GF-D8 (cell line): ENCODE results near the gene CARMIL3.

Experiments used
- DNase-seq: peaks from one replicate; lab custom pipeline; 2025; lab: John Stamatoyannopoulos, UW

The CARMIL3 gene

GRCh38 chr14:24076302-24076601 lies 24.4 kb downstream of the CARMIL3 start:
- DNase-seq: no peak

GRCh38 chr14:24077086-24077485 lies 25.3 kb downstream of the CARMIL3 start:
- no peak for DNase-seq

- no peak for DNase-seq
Observed at GRCh38 chr14:24078146-24078545, 26.3 kb downstream of the CARMIL3 start.

GRCh38 chr14:24079491-24080141 lies 27.8 kb downstream of the CARMIL3 start:
- DNase-seq: no peak

DNA sequence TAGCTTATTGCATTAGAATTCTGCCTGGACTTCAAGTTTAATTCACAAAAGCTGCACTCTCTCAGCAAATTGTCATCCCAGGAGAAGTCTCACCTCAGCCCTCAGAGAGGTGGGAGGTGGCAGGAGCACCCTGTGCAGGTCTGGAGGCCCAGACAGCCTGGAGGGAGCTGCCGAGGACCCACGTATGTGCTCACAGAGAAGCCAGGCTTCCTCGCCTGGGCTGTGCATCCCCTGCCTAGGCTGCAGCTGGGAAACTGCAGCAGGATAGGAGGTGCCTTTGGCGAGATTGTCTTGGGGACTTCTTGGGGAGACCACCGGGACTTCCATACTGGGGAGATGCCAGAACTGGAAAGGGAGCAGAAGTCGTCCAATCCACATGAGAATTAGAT lies 28.3 kb downstream of the CARMIL3 start:
- DNase-seq: no peak

DNA sequence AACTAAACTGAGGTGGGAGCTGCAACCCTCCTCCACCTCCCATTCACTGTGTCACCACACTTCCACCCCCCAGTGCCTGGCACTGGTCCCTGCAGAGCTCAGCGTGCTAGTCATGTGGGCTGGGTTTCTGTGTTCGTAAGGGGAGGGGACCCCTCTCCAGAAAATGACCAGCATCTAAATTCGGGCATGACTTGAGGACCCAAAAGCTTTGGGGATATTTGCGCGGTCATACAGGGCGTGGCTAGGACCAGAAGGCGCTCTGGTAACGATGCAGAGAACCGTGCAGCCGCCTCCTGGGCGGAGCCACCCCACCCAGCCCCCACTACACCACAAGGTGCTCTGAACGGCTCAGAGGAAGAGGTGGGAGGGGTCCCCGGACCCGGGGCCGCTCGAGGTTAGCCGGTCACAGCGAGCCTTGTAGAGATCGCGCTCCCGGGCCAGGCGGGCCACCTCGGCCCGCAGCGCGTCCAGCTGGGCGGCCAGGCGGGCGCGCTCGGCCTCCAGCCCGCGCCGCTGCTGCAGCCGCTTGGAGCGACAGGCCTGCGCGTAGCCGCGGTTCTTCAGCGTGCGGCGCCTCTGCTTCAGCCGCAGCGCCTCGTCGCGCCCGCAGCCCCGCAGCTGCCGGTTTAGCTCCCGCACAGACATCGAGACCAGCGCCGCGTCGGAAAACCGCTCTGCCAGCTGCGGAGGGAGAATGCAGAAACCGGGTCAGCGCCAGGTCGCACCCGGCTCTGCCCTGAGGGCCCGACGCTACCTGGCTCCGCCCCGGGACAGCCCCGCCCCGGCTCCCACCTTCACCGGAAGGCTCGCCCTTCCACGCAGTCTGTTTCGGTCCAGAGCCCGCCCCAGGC lies 29.3 kb downstream of the CARMIL3 start:
- no peak for DNase-seq

GRCh38 chr14:24081739-24082211 lies 30.0 kb downstream of the CARMIL3 start:
- no peak for DNase-seq

DNA sequence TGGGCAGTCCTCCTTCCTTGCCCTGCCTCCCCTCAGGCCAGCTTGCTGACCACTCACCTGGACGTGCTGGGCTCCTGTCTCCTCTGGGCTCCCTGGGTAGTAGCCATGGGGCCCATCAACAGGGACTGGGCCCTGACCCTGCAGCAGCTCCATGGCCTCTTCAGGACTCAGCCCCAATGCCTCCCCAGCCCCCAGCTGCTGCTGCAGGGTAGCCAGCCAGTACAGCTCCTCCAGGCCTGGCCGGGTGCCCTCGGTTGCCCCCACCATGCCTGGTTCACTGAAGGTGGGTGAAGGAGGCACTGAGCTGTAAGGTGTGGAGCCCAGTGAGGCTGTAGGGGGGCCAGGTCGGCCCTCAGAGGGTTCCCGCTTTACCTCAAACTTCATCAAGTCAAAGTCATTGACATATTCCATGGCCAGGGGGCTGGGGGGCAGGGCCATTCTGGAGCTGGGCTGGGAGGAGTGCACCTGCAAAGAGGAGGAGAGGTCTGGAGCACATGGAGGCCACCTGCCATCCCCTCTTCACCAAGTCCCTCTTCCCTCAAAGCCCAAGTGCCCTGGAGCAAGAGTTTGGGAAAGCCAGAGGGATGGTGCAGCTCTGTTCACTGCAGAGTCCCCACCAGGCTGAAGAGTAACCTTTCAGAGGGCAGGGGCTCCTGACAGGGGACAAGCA lies 30.7 kb downstream of the CARMIL3 start:
- DNase-seq: no peak

DNA sequence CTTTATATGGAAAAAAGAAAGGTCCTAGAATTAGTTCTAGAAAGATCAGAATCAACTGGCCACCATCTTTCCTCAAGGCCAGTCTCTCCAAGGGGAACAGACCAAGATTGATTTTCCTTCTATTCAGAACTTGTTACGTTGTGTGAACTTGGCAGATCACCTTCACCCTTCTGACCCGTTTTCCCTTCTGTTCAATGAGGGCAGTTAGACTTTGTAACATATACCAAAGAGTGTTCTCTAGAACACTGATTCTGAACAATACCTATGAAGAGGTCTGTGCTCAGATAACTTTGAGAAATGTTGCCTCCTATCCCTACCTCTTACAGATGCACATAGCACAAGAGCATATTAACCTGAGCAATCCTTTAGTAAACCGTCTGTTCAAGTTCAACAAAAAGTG lies 31.7 kb downstream of the CARMIL3 start:
- no peak for DNase-seq

GRCh38 chr14:24084440-24084839 lies 32.6 kb downstream of the CARMIL3 start:
- DNase-seq: no peak

GRCh38 chr14:24085215-24085614 lies 33.4 kb downstream of the CARMIL3 start:
- no peak for DNase-seq

GRCh38 chr14:24086193-24086955 lies 34.6 kb downstream of the CARMIL3 start:
- no peak for DNase-seq

DNA sequence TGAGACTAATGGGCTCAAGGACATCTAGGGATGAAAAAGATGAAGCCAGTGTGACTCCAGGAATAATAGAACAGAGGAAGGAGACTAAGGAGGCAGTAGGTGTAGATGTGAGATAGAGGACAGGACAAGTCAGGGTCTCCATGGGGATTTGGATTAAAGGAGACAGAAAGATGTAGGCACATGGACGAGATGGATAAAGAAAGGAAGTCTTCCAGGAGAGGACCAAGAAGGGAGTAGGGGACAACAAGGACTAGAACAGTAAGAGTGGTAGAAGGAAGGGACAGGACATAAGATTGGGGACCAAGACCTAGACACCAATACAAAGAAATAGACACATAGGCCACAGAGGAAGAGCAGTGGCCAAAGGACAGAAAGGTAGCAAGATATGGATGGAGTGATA lies 35.2 kb downstream of the CARMIL3 start:
- no peak for DNase-seq

- DNase-seq: no peak
Observed at GRCh38 chr14:24088095-24088494, 36.3 kb downstream of the CARMIL3 start.

DNA sequence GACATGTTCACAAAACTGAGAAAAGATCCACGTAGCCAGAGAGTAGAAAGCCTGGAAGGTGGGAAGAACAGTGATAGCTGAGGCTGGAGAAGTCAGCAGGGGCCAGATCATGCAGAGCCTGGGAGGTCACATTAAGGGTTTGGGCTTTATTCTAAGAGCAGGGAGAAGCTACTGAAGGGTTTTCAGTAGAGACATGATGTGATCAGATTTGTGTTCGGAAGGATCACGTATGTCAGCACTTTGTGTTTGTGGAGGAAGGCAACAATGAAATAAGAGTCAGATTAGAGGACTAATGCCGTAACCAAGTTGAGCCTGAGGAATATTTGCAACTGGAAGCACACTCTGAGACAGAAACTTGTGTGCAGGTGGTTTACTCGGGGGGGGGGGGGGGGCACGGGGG lies 38.1 kb downstream of the CARMIL3 start:
- DNase-seq: no peak

DNA sequence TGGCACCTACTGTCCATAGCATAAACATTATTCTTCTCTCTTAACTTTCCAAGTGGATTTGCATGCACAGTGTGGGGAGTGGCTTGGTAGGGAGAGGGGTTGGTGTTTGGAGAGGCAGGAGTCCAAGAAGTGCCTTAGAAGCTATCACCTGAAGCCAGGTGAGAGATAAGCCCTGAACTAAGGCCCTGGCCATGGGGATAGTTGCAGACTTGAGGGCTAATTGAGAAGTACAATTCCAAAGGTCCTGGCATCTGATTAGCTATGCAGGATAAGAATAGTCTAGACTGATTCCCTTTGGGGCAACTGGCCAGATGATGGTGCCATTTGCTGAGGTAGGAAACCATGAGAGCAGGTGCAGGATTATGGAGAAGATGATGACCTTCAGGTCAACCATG lies 40.3 kb downstream of the CARMIL3 start:
- no peak for DNase-seq

DNA sequence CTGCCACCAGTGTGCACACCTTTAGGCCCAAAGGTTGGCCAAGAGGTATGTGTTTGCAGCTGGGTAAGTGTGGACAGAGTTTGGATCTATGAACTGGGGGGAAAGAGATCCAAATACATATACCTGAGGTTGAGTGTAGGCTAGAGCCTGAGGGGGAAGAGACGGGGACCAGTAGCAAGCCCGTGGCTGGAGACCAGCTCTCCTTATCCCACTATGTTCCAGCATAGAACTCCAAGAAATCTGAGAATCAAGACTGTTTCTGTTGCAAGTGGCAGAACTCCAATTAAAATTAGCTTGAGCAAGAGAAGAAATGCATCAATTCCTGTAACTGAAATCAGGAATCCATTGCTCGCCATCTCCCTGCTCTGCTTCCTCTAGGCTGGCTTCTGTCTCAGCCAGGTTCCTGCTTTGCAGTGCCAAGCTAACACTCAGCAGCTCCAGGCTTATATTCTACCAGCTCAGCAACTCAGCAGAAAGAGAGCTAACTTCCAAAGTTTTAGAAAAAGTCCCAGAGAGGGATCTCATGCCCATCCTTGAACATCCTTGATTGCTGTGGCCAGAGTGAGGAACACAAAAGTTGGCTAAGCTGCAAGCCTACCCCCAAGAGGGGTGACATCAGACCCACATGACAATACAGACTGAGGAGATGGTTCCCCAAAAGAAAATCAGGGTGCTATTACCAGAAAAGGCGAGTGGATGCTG lies 40.8 kb downstream of the CARMIL3 start:
- DNase-seq: no peak

DNA sequence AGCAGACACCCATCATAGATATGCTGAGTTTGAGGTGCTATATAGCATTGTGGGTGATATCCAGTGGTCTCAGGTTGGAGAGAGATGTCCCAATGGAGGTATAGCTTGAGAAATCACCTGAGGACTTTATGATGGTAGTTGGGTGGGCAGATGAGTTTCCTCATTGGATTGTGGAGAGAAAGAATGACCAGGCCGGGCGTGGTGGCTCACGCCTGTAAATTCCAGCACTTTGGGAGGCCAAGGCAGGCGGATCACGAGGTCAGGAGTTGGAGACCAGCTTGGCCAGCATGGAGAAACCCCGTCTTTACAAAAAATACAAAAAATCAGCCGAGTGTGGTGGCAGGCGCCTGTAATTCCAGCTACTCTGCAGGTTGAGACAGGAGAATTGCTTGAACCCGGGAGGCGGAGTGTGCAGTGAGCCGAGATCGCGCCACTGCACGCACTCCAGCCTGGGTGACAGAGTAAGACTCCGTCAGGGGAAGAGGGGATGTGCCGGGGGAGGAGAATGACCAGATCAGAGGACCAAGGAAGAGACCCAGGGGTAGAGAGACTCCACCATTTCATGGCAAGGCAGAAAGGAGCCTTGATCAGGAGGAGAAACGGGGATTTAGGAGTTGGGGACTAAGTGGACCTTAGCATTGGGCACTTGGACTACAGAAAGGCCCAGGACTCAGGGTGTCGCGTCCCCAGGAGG lies 41.5 kb downstream of the CARMIL3 start:
- DNase-seq: no peak

DNA sequence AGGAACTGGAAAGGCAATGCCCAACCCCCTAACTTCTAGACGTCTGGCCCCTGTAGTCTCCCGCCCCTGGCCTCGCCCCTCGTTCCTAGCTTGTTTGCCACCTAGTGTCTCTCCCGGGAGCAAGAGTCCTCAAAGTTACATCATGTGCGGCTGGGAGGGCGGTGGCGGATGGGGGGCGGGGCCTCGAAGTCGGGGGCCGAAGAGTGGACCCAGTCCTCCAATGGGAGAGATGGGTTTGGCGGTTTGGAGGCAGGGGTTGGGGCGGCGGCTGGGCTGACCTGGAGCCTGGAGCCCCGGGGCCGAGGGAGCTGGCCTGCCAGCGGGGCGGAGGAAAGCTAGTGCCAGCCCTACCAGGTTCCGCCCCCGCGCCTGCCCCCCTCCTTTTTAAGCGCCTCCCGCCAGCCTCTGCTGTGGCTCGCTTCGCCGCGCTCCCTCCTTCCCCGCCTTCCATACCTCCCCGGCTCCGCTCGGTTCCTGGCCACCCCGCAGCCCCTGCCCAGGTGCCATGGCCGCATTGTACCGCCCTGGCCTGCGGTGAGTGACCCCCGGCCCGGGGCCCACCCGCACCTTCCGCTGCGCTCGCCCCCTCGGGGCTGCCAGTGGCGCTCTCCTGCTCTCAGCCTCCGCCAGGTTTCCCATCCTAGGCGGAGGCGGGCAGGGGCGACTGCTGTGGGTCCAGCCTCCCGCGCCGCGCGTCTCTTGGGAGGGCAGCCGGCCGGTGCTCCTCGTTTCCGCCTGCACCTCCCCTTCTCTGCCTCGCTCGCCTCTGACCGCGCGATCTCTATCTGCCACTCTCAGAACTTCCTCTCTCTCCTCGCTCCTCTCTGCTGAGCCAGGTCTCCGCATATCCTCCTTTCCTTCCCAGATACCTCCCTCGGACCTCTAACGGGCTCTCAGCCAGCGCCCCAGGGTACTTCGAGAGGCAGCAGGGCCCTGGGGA lies 42.4 kb downstream of the CARMIL3 start, which contains the start of gene PCK2:
TSS of gene PCK2 (plus strand) at position 411 of the 940 bp plus-strand sequence. CDS start at position 506, 95 bp downstream.
- DNase-seq: peak; percentile 79

- DNase-seq: no peak
Observed at GRCh38 chr14:24094841-24095270, 43.0 kb downstream of the CARMIL3 start.
